NCI-H510A (cell line): ENCODE data around the gene HSPG2.
"Not testable (repeated sequence)": the region's sequence is repeated elsewhere in the genome, so short reads cannot be mapped to it uniquely, and the experiment has no call there.

Experiments used
- DNase-seq: peaks from one replicate; lab custom pipeline; 2025; lab: John Stamatoyannopoulos, UW

Gene HSPG2

GRCh38 chr1:21932127-21932526 lies 5.0 kb downstream of the HSPG2 start:
- no peak for DNase-seq

GRCh38 chr1:21931171-21932093 lies 5.7 kb downstream of the HSPG2 start:
- DNase-seq, result no peak

DNA sequence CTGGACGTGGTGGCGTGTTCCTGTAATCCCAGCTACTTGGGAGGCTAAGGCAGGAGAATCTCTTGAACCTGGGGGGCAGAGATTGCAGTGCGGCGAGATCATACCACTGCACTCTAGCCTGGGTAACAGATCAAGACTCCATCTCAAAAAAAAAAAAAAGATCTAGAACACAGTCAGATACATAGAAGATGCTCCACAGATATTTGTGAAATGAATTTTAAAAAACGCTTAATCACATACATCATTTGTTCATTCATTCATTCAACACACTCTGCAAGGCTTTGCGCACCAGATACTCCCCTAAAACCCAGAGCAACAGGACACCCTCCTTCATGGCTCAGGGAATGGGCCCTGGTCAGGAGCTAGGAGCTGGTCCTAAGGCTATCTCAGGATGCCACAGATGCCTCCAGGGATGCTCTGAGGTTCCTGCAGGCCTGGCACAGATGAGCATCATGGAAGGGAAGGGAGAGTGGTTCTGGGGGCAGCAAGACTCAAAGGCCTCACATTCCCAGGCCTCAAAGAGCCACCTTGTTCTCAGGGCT lies 6.4 kb downstream of the HSPG2 start:
- no peak for DNase-seq

GRCh38 chr1:21930080-21930571 lies 7.0 kb downstream of the HSPG2 start:
- no peak for DNase-seq

DNA sequence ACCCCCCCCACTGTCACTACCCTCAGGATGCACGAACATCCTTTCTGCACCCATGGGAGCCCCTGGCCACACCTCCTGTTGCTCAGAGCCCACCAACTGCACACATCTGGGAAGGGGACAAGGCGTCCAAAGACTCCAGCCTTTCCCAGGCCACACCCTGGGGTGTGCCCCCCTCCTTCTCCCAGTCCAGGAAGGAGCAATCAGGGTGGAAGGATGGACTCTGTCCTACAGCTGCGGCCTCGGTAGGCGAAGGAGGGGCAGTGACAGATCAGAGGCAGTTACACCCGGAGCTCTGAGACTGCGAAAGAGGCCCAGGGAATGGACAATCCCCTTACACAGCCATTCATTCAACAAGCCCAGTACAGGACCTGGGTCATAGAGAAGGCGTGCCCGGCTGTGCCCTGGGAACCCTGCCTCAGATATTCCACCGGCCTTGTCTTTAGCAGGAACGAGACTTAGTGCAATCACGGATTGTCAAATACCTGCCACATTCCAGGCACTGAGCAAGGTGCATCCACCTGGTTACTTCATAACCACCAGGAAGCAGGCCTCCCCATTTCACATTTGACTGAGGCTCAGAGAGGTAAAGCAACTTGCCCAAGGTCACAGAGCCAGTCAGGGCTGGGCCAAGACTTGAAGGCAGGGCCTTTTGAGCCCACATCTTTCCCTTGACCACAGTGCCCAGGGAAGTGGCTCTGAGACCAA lies 9.4 kb downstream of the HSPG2 start:
- no peak for DNase-seq

GRCh38 chr1:21926814-21927532 lies 10.1 kb downstream of the HSPG2 start:
- no peak for DNase-seq

GRCh38 chr1:21926065-21926464 lies 11.0 kb downstream of the HSPG2 start:
- DNase-seq, result no peak

- DNase-seq, result no peak
These were observed 11.7 kb downstream of the HSPG2 start for GRCh38 chr1:21925334-21925940.

GRCh38 chr1:21924503-21925005 lies 12.6 kb downstream of the HSPG2 start:
- DNase-seq, result no peak

DNA sequence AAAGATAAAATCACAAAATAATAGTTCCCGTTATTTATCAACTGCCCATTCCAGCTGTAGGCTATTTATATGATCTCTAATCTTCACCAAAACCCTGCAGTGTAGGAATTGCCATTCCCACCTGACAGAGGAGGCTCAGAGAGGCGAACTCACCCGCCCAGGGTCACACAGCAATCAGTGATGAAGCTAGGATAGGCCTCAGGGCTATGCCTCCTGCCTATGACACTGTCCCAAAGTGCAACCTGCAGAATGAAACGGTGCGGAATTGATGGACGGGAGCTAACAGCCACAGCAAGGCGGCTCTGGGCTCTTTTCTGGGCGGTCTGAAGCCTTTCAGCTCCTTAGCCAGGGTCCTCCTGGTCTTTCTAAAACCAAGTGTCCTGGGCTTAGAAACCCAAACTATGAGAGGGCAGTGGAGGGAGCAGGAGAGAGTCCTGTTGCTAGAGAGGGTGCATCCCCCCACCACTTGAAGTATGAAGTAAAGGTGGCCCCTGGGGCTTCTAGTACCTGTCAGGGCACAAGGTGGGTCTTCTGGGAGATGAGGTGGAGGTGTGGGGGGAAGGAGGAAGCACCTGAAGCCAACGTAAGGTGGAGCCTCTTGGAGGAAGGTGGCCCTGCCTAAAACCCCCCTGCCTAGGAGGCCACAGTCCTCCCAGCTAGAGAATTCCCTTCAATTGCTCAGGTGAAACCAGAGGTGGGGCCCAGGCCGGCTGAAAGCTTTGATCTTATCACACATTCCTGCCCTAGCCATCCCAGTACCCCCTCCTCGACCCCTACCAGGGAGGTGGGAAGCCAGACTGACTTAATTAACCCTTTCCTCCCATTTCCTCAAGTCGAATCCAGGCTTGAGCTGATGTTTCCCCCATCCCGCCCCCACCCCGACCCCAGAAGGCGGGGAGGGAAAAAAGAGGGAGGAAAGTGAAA lies 14.8 kb downstream of the HSPG2 start:
- no peak for DNase-seq

DNA sequence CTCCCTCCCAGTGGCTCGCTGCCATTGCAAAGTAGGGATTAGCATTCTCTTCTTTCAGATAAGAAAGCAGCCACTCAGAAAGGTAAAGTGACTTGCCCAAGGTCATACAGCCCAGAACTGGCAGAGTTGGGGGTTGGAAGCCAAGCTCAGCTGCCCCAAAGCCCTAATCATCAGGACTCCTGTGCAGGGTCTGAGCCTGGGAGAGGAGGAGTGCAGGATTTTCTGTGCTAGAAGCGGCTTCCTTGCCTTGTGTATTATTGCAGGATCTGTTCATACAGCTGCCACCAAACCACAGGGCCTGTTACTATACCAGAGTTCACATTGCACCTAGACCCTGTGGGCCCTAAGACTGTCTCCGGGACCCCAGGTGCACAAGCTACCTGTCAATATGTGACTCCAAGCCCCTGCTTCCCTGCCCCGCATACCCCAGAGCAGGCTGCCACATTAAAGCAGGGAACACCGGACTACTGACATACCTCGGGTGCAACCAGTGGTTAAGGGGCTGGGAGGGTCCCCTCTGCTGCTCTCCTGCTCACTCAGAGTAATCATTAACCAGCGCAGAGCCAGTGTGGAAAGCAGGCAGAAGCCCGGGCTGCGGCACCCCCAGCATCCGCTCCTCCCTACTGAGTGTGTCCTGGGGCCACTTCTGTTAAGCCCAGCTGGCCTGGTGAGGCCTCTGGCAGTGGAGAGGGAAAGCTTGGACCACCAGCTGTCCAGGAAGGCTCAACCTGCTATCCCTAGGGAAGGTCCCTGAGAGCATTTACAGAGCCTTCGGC lies 15.8 kb downstream of the HSPG2 start:
- no peak for DNase-seq

- DNase-seq, result no peak
These were observed 17.6 kb downstream of the HSPG2 start for GRCh38 chr1:21919520-21919919.

DNA sequence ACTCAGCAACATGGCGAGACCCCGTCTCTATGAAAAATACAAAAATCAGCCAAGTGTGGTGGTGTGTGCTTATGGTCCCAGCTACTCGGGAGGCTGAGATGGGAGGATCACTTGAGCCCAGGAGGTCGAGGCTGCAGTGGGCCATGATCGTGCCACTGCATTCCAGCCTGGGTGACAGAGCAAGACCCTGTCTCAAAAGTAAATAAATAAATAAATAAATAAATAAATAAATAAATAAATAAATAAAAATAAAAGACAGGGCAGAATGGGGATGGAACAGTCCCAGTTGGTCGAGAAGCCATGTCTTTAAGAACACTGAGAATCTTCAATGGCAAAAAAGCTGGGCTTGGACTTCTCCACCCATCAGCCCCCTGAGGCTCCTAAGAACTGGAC lies 19.9 kb downstream of the HSPG2 start:
- DNase-seq, result not testable (repeated sequence)

DNA sequence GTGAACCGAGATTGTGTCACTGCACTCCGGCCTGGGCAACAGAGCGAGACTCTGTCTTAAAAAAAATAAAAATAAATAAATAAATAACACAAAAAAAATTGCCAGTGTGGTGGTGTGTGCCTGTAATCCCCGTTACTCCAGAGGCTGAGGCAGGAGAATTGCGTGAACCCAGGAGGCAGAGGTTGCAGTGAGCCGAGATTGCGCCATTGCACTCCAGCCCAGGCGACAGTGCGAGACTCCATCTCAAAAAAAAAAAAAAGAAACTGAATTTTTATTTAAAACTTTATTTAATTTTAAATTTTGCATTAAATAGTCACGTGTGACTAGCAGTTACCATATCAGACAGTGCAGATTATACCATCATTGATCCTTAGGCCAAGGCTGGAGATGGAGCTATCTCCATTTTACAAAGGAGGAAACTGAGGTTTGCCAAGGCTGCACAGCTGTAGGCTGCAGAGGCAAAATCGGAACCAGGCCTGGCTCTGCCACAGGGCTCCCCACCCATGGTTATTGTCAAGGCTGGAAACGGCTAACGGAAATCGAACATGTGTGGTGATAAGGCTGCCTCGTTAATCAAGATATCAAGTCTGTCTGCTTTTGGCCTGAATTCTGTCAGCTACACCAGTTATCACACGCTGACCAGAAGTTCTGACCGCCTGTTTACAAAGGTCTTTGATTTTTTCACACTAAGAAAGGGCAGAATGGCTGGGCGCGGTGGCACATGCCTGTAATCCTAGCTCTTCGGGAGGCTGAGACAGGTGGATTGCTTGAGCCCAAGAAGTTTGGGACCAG lies 20.5 kb downstream of the HSPG2 start:
- DNase-seq, result no peak

DNA sequence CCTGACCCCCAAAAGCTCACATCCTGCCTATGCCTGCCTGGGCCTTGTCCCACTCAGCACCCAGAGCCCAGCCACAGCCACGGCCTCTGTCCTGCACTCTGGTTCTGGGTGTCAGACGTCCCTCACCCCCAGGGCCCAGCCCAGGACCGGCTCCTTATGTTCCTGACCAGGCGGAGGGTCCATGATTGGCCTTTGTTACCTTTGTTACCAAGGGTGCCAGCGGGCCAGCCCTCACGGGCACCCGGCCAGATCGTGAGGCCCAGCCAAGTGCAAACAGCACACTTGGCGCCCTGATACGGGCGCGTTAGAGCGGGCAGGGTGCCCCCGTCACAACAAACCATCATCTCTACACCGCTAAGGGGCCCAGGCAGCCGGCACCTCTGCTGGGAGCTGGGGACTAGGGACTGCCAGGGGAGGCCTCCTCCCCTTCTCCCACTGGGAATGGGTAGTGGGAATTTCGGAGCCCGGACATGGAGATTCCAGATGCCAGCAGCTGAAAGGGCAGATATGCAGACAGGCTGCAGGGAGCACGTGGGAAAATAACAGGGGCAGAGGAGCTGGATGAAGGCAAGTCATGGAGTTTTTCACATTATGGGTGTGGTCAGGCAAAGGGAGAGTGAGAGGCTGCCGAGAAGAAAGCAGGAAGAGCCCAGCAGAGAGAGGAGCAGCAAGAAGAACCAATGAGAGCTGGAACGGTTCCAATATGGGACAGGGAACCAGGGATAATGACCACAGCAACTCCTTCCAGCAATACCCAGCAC lies 22.1 kb downstream of the HSPG2 start:
- DNase-seq, result no peak

DNA sequence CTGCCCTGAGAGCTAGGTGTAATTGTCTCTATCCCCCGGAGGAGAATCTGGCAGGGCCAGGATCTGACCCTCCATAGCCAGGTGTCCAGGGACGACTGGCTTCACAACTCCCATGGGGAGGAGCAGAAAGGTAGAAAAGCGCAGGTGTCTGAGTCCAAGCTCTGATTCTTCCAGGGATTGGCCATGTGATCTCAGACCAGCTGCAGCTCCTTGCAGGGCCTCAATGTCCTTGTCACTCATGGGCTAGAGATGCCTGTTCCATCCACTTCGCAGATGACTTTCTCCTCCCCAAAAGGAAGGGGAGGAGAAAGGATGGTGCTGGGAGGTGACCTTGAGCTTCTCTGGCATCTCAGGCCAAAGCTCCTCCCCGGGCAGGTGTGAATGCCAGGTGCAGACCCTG lies 22.7 kb downstream of the HSPG2 start:
- DNase-seq, result no peak

- no peak for DNase-seq
These were observed 23.3 kb downstream of the HSPG2 start for GRCh38 chr1:21913763-21914162.

DNA sequence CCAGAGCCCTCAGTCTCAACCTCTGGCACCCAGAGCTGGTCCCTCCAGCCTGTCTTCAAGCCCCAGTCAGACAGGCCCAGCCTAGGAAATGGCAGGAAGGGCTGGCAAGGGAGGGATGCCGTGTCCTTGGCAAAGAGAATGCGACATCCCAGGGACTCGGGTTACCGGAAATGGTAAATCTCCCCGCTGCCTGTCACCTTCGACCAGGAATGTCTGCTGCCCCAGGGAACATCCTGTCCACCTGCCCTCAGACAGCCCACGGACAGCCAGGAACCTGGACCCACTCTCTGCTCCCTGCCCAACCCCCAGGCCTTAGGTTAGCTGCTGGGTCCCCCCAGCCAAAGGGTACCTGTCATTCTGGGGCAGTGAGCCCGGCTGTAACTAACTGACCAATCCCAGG lies 23.9 kb downstream of the HSPG2 start:
- DNase-seq, result peak; percentile 45
